WI38 (cell line): Measurements from ENCODE around the gene COL2A1.

Experiments
- H3K4me3 ChIP-seq: 2 replicates; pipeline ENCODE4 v1.5.1; 2011; ENCODE audit warnings: low read depth, mild to moderate bottlenecking, control low read depth, low read length
- TF ChIP-seq, protein P1 (sequence below): IDR thresholded peaks from 2 replicates; pipeline ENCODE4 v1.5.1; 2012; ENCODE audit warnings: low read depth, mild to moderate bottlenecking, control low read depth, low read length

Gene COL2A1

DNA sequence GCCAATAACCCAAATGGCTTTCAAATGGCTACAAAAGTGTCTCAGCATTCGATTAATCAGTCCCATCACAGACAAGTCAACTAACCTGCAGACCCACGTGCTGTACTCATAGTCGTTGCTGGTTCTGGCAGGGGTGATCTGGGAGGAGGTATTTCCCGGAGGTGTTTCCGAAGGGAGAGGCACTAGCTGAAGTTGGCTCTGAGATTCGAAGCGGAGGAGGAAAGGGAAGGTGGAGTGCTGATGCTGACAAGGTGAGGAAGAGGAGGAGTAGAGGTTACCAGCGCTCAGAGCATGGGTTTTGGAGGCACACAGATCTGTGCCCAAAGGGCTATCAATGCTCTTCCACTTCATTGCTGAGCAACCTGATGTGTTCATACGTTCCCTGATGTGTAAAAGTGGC lies 20.5 kb upstream of the COL2A1 start:
- H3K4me3 ChIP-seq: no peak overlapping the region
- TF ChIP-seq, protein P1, sequence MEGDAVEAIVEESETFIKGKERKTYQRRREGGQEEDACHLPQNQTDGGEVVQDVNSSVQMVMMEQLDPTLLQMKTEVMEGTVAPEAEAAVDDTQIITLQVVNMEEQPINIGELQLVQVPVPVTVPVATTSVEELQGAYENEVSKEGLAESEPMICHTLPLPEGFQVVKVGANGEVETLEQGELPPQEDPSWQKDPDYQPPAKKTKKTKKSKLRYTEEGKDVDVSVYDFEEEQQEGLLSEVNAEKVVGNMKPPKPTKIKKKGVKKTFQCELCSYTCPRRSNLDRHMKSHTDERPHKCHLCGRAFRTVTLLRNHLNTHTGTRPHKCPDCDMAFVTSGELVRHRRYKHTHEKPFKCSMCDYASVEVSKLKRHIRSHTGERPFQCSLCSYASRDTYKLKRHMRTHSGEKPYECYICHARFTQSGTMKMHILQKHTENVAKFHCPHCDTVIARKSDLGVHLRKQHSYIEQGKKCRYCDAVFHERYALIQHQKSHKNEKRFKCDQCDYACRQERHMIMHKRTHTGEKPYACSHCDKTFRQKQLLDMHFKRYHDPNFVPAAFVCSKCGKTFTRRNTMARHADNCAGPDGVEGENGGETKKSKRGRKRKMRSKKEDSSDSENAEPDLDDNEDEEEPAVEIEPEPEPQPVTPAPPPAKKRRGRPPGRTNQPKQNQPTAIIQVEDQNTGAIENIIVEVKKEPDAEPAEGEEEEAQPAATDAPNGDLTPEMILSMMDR: no peak

DNA sequence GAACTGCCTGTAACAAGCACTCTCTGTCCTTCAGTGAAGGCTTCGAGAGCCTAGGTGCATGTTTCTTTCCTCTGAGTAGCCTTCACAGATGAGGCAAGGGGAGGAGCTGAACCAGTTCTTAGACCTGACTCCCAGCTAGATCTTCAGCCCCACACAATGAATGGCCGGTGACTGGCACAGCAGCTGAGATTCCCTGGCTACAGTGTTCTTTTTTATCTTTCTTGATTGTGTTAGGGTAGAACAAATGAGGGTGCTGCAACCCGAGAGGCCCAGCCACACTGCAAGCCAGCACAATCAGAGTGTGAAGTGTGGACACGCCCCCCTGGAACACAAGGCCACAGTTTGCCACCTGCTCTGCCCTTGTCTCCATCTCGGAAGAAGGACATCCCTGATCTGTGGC lies 19.1 kb upstream of the COL2A1 start:
- TF ChIP-seq, protein P1: no peak
- no peak overlapping the region for H3K4me3 ChIP-seq

DNA sequence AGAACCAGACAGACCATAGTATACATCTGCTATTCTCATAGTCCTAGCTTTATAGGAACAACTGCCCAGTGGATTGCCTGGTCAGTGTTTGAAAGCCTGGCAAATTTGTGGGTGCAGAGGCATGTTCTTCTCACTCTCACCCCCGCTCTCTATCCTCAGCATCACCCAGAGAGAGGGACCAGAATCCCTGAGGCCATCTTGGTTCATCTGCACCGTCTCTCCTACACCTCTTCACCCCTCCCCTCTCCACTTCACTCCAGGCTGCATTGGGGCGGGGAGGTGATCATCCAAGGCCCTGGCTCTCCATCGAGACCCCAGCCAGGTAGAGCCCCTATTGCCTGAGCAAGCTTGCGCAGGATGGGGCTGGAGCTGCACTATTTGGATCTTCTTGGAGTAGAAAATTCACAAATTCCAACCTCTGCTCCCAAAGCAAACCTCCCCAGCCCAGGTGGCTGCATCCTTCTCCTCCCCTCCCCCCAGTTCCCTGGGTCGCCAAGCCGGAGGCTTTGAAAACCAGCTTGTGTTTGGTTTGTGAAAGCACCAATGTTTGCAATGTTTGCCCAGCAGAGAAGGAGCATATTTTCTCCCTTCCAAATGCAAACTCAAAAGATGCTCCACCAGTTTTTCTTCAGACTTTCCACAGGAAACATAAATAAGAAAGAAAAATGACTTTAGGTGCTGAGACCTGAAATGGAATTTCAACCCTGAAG lies 18.6 kb upstream of the COL2A1 start:
- H3K4me3 ChIP-seq: no peak overlapping the region
- TF ChIP-seq, protein P1: no peak

DNA sequence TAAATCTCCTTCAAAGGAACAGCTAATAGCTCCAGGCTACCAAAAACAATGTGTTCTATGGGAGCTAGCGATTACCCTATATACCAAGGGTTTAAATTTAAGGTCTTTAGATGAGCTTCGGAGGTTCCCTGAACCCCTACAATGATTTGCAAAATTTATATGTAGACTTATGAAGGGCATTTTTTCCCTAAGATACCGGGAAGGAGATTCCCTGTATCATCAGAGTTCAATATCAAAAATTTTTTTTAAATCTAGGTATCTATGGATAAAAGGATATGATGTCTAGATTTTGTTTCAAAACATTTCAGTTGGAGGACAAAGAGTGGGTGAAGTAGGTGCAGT lies 17.9 kb upstream of the COL2A1 start:
- H3K4me3 ChIP-seq: no peak overlapping the region
- TF ChIP-seq, protein P1: no peak

DNA sequence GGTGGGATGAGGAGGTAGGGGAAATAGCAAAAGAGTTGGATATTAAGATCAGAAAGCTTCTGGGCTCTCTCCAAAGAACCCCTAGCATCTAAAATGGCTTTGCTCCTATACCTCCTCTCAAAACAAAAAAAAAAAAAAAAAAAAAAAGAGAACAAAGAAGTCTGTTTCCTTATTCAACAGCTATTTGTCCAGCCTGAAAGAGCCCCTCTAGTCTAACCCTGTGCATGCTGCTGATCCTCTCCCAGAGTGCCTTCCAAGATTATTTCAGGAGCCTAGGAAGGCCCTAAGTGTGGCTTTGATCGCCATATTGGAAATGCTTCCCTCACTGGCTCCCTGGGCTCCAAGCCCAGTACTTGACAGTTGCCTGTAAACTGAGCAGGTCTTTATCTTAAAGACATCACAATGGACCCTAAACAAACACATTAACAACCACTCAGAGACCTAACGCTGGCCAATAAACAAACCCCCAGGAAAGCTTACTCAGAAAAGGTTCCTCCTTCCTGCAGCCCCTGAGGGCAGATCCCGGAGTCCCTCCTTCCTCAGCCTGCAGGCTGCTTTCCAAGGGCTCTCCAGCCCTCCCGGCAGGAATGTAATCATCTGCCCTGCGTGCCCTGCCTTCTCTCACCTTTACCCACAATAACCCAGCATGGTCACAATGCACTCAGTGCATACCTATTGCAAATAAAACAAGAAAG lies 17.4 kb upstream of the COL2A1 start:
- TF ChIP-seq, protein P1: no peak
- no peak overlapping the region for H3K4me3 ChIP-seq

DNA sequence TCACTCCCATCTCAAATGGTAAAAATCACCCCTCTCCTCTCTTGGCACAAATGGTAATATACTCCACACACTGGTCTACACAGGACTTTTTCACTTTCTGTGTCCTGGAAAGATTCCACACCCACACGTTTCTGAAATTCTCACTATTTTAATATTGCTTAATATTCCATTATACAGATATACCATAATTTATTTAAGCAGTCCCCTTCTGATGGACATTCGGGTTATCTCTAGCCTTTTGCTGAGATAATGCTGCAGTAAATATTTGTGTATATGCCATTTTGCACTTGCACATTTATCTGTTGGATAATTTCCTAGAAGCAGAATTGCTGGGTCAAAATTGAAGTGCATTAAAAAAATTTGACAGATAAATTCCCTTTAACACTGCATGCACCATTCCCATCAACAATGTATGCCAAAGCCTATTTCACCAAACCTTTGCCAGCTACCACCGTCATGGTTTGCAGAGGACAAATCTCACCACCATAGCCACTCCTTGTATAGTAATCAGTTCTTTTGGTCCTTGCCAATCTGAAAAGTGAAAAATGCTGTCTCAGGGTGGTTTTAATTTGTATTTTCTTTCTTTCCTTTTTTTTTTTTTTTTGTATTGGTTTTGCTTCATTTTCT lies 15.5 kb upstream of the COL2A1 start:
- H3K4me3 ChIP-seq: no peak overlapping the region
- TF ChIP-seq, protein P1: no peak

DNA sequence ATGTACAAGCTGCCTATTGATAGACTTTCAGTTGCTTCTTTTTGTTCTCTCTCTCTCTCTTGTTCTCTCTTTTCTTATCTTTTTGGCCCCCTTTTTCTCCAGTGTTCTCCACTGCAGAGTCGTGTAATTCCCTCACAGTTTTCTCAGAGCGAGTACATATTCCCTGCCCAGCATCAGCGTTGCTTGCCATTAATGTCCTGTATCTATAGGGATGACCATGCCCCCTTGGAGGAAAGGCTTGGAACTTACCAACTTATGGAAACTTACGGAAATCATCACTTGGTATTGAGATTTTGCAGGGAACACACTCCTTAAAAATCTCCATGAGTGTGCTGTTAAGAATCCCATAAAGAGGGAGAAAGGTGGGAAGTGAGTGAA lies 14.3 kb upstream of the COL2A1 start:
- TF ChIP-seq, protein P1: no peak
- H3K4me3 ChIP-seq: no peak overlapping the region
